ENCODE data around the gene LUC7L. TPM values are rescaled to one million over a fixed set of nuclear protein-coding genes. Genes with fewer than 3 reads are reported as not detected.
"Not testable (repeated sequence)": the region's sequence is repeated elsewhere in the genome, so short reads cannot be mapped to it uniquely, and the experiment has no call there.

The LUC7L gene
- total RNA-seq, 1 donor from 2014 or later = 203 TPM

DNA sequence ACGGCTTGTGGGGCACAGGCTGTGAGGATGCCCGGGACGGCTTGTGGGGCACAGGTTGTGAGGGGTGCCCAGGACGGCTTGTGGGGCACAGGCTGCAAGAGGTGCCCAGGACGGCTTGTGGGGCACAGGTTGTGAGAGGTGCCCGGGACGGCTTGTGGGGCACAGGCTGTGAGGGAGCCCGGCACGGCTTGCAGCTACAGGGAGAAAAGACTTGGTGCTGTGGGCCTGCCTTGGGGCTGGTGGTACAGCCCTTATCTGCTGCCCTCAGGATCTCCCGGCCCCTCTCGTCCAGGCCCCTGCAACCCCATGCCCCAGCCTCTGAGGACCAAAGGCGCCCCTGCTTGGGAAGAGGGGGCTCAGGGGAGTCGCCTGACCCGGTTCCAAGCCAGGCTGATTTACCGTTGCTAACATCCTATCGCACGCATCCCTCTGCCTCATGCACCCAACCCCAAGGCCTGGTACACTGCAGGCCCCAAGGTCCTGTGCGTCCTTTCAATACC, 68.5 kb downstream of the LUC7L start:
- H3K4me1 Mint-ChIP-seq = no peaks in the 10 kb centered on the region

DNA sequence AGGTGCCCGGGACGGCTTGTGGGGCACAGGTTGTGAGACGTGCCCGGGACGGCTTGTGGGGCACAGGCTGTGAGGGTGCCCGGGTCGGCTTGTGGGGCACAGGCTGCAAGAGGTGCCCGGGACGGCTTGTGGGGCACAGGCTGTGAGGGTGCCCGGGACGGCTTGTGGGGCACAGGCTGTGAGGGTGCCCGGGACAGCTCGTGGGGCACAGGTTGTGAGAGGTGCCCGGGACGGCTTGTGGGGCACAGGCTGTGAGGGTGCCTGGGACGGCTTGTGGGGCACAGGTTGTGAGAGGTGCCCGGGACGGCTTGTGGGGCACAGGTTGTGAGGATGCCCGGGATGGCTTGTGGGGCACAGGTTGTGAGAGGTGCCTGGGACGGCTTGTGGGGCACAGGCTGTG, 69.0 kb downstream of the LUC7L start:
- H3K27ac Mint-ChIP-seq; H3K4me3 Mint-ChIP-seq; H3K4me1 Mint-ChIP-seq; DNase-seq (ENCODE audit: low spot score in 2 of 2, unreplicated experiment in 2 of 2); H3K9me3 Mint-ChIP-seq; H3K36me3 Mint-ChIP-seq: not testable (repeated sequence)
- H3K27me3 Mint-ChIP-seq (ENCODE audit: low read depth) = peaks cover 70% of the 10 kb centered on the region

More for the DNA sequence above, 68.5 kb downstream of the LUC7L start:
- H3K27me3 Mint-ChIP-seq (ENCODE audit: low read depth) = peaks cover 71% of the 10 kb centered on the region
- no peak overlapping the region for H3K4me3 Mint-ChIP-seq
- H3K9me3 Mint-ChIP-seq = no peaks in the 10 kb centered on the region
- H3K36me3 Mint-ChIP-seq = no peaks in the 10 kb centered on the region
- no peak for DNase-seq (ENCODE audit: low spot score in 2 of 2, unreplicated experiment in 2 of 2)
- no peak overlapping the region for H3K27ac Mint-ChIP-seq
- TF ChIP-seq, protein P1, sequence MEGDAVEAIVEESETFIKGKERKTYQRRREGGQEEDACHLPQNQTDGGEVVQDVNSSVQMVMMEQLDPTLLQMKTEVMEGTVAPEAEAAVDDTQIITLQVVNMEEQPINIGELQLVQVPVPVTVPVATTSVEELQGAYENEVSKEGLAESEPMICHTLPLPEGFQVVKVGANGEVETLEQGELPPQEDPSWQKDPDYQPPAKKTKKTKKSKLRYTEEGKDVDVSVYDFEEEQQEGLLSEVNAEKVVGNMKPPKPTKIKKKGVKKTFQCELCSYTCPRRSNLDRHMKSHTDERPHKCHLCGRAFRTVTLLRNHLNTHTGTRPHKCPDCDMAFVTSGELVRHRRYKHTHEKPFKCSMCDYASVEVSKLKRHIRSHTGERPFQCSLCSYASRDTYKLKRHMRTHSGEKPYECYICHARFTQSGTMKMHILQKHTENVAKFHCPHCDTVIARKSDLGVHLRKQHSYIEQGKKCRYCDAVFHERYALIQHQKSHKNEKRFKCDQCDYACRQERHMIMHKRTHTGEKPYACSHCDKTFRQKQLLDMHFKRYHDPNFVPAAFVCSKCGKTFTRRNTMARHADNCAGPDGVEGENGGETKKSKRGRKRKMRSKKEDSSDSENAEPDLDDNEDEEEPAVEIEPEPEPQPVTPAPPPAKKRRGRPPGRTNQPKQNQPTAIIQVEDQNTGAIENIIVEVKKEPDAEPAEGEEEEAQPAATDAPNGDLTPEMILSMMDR (IDR thresholded peaks at IDR 0.05; ENCODE audit: unreplicated experiment) = no peak

DNA sequence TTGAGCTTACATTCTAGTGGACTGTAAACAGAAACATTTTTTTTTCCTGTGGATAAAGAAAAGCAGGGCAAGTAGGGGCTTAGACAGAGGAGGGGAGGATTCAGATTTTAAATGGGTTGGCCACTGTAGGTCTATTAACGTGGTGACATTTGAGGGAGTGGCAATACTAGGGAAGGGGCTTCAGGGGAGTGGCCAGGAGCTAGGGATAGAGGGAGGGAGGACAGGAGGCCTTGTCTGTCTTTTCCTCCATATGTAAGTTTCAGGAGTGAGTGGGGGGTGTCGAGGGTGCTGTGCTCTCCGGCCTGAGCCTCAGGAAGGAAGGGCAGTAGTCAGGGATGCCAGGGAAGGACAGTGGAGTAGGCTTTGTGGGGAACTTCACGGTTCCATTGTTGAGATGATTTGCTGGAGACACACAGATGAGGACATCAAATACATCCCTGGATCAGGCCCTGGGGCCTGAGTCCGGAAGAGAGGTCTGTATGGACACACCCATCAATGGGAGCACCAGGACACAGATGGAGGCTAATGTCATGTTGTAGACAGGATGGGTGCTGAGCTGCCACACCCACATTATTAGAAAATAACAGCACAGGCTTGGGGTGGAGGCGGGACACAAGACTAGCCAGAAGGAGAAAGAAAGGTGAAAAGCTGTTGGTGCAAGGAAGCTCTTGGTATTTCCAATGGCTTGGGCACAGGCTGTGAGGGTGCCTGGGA, 70.0 kb downstream of the LUC7L start:
- Mint-ChIP-seq H3K4me3 (no peak overlapping the region), H3K4me1 (peaks cover 6% of the 10 kb centered on the region), H3K27ac (no peak overlapping the region), H3K36me3 (no peaks in the 10 kb centered on the region), H3K9me3 (no peaks in the 10 kb centered on the region), H3K27me3 (ENCODE audit: low read depth) (peaks cover 75% of the 10 kb centered on the region)
- TF ChIP-seq, protein P1 (IDR thresholded peaks at IDR 0.05; ENCODE audit: unreplicated experiment) = no peak
- DNase-seq (ENCODE audit: low spot score in 2 of 2, unreplicated experiment in 2 of 2) = no peak

DNA sequence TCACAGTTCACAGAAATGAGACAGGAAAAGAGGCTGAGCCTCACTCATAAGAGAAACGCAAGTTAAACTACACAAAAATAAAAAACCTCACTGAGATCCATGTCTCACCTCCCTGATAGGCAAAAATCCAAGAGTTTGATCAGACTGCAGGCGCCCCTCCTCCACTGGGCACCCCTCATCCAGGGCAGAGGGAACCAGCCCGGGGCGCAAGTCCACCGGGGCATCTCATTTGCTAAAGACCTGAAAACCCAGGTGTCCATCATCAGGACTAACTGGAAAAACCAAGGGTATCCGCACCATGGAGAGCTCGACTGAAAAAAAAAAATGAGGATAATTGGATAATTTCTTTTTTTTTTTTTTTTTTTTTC, 74.2 kb downstream of the LUC7L start:
- Mint-ChIP-seq H3K27ac (no peak overlapping the region), H3K4me3 (peak overlapping the region; percentile 65), H3K9me3 (no peaks in the 10 kb centered on the region), H3K27me3 (ENCODE audit: low read depth) (peaks cover 70% of the 10 kb centered on the region), H3K4me1 (peaks cover 6% of the 10 kb centered on the region), H3K36me3 (no peaks in the 10 kb centered on the region)
- DNase-seq (ENCODE audit: low spot score in 2 of 2, unreplicated experiment in 2 of 2) = no peak
- TF ChIP-seq, protein P1 (IDR thresholded peaks at IDR 0.05; ENCODE audit: unreplicated experiment) = no peak

DNA sequence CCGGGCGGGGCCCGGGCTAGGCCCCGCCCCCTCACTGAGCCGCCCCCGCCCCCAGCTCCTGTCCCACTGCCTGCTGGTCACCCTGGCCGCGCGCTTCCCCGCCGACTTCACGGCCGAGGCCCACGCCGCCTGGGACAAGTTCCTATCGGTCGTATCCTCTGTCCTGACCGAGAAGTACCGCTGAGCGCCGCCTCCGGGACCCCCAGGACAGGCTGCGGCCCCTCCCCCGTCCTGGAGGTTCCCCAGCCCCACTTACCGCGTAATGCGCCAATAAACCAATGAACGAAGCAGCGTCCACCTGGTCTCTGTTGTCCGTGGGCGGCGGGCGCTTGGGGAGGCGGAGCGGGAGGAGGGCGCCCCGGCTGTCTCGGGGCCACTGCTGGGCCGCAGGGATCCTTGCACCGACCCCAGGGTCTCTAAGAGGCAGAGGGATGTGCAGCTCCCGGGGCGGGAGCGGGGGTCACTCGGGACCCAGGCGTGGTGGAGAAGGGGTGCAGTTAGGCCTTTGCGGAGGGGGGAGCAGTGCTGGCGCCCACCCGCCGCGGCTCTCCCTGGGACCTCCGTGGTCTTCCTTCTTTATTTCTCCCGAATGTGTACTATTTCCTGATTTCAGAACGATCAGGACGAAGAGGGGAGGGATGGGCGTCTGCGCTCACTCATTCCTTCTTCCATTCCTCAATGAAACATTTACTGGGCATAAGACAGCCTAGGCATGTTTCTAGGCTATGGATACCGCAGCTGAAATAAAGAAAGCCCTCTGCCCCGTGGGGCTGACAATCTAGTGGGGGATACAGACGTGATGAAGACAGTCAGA, 74.8 kb downstream of the LUC7L start:
- Mint-ChIP-seq H3K4me1 (peaks cover 8% of the 10 kb centered on the region), H3K9me3 (no peaks in the 10 kb centered on the region), H3K4me3 (peak overlapping the region; percentile 65), H3K36me3 (no peaks in the 10 kb centered on the region), H3K27me3 (ENCODE audit: low read depth) (peaks cover 68% of the 10 kb centered on the region), H3K27ac (no peak overlapping the region)
- TF ChIP-seq, protein P1 (IDR thresholded peaks at IDR 0.05; ENCODE audit: unreplicated experiment) = no peak
- DNase-seq (ENCODE audit: low spot score in 2 of 2, unreplicated experiment in 2 of 2) = no peak

DNA sequence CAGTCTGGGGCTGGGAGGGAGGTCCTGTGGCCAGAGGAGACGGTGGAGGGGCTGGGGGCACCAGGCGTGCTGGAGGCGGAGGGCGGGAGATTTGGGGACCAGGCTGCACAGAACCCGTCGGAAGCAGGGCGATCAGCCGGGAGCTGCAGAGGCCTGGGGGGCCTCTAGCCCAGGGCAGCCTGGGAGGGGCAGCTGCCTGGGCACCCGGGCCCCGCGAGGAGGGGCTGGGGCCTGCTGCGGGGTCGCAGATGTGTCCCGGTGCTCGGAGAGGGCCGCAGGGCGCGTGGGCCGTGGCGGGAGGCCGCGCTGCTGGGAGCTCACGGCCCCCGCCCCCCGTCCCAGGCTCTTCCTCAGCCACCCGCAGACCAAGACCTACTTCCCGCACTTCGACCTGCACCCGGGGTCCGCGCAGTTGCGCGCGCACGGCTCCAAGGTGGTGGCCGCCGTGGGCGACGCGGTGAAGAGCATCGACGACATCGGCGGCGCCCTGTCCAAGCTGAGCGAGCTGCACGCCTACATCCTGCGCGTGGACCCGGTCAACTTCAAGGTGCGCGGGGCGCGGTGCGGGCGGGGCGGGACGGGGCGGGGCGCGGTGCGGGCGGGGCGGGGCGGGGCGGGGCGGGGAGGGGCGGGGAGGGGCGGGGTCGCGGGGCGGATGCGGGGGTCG, 75.6 kb downstream of the LUC7L start:
- not testable (repeated sequence) for DNase-seq (ENCODE audit: low spot score in 2 of 2, unreplicated experiment in 2 of 2); H3K27ac Mint-ChIP-seq; H3K36me3 Mint-ChIP-seq; H3K9me3 Mint-ChIP-seq; H3K4me3 Mint-ChIP-seq
- H3K4me1 Mint-ChIP-seq = peaks cover 16% of the 10 kb centered on the region
- H3K27me3 Mint-ChIP-seq (ENCODE audit: low read depth) = peaks cover 68% of the 10 kb centered on the region

DNA sequence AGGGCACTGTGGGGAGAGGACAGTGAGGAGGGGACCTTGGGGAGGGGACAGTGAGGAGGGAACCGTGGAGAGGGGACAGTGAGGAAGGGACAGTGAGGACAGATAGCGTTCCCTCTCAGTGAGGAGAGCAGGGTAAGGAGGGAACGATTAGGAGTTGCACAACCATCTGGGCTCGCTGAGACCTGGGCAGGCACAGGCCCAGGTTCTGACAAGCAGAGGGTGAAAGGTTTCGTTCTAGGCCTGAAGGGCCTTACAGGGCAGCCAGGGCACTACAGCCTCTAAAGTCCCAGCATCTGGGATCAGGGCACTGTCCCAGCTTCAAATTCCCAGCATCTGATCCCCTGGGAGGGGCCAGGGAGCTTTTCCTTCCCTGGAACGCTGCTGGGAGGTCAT, 76.1 kb downstream of the LUC7L start:
- not testable (repeated sequence) for DNase-seq (ENCODE audit: low spot score in 2 of 2, unreplicated experiment in 2 of 2); H3K27ac Mint-ChIP-seq; H3K9me3 Mint-ChIP-seq; H3K36me3 Mint-ChIP-seq
- H3K27me3 Mint-ChIP-seq (ENCODE audit: low read depth) = peaks cover 65% of the 10 kb centered on the region
- H3K4me3 Mint-ChIP-seq = peak overlapping the region; percentile 42
- H3K4me1 Mint-ChIP-seq = peaks cover 16% of the 10 kb centered on the region

Measured in mesothelial cell of epicardium (in vitro differentiated cells).